ENCODE results near the gene USP6NL. TPM values are rescaled to one million over a fixed set of nuclear protein-coding genes. Genes with fewer than 3 reads are reported as not detected.
"Not testable (repeated sequence)": the region's sequence is repeated elsewhere in the genome, so short reads cannot be mapped to it uniquely, and the experiment has no call there.

Gene USP6NL
- 35.1 TPM for total RNA-seq

- DNase-seq (ENCODE audit: low spot score in 2 of 2) = peak; percentile 89 to 93
- FAIRE-seq = no peak
These were observed at the start of gene USP6NL for GRCh38 chr10:11611248-11612020. Gene USP6NL (minus strand): TSS chr10:11611650. CDS start chr10:11597634, 14,016 bp downstream.

- DNase-seq (ENCODE audit: low spot score in 2 of 2) = no peak
- FAIRE-seq = no peak
These were observed 47.4 kb upstream of the USP6NL start for GRCh38 chr10:11658801-11659368.

GRCh38 chr10:11655836-11656235, 44.4 kb upstream of the USP6NL start:
- no peak for FAIRE-seq

GRCh38 chr10:11654659-11655058, 43.2 kb upstream of the USP6NL start:
- FAIRE-seq (no peak), DNase-seq (ENCODE audit: low spot score in 2 of 2) (no peak)

More at GRCh38 chr10:11655836-11656235, 44.4 kb upstream of the USP6NL start:
- DNase-seq (ENCODE audit: low spot score in 2 of 2) = no peak

- no peak for DNase-seq (ENCODE audit: low spot score in 2 of 2)
- FAIRE-seq = no peak
These were observed 42.5 kb upstream of the USP6NL start for GRCh38 chr10:11653758-11654471.

- no peak for FAIRE-seq
- no peak for DNase-seq (ENCODE audit: low spot score in 2 of 2)
These were observed 36.2 kb upstream of the USP6NL start for GRCh38 chr10:11647676-11648075.

- no peak for DNase-seq (ENCODE audit: low spot score in 2 of 2)
- no peak for FAIRE-seq
These were observed 35.0 kb upstream of the USP6NL start for GRCh38 chr10:11646450-11646849.

GRCh38 chr10:11643039-11643438, 31.6 kb upstream of the USP6NL start:
- DNase-seq (ENCODE audit: low spot score in 2 of 2) (no peak), FAIRE-seq (no peak)

- FAIRE-seq (no peak), DNase-seq (ENCODE audit: low spot score in 2 of 2) (no peak)
These were observed 31.1 kb upstream of the USP6NL start for GRCh38 chr10:11642566-11642965.

GRCh38 chr10:11639849-11640764, 28.7 kb upstream of the USP6NL start:
- FAIRE-seq (no peak), DNase-seq (ENCODE audit: low spot score in 2 of 2) (no peak)

- FAIRE-seq = no peak
These were observed 27.9 kb upstream of the USP6NL start for GRCh38 chr10:11639362-11639761.

GRCh38 chr10:11638055-11638698, 26.7 kb upstream of the USP6NL start:
- no peak for FAIRE-seq
- DNase-seq (ENCODE audit: low spot score in 2 of 2) = no peak

More at GRCh38 chr10:11639362-11639761, 27.9 kb upstream of the USP6NL start:
- no peak for DNase-seq (ENCODE audit: low spot score in 2 of 2)

- FAIRE-seq (no peak), DNase-seq (ENCODE audit: low spot score in 2 of 2) (no peak)
These were observed 25.4 kb upstream of the USP6NL start for GRCh38 chr10:11636697-11637303.

- DNase-seq (ENCODE audit: low spot score in 2 of 2) (no peak), FAIRE-seq (no peak)
These were observed 20.6 kb upstream of the USP6NL start for GRCh38 chr10:11631890-11632587.

GRCh38 chr10:11631291-11631690, 19.8 kb upstream of the USP6NL start:
- DNase-seq (ENCODE audit: low spot score in 2 of 2) (no peak), FAIRE-seq (no peak)

GRCh38 chr10:11629731-11630130, 18.3 kb upstream of the USP6NL start:
- no peak for FAIRE-seq

GRCh38 chr10:11627941-11628340, 16.5 kb upstream of the USP6NL start:
- not testable (repeated sequence) for DNase-seq (ENCODE audit: low spot score in 2 of 2); FAIRE-seq

More at GRCh38 chr10:11629731-11630130, 18.3 kb upstream of the USP6NL start:
- no peak for DNase-seq (ENCODE audit: low spot score in 2 of 2)

GRCh38 chr10:11626071-11626470, 14.6 kb upstream of the USP6NL start:
- FAIRE-seq = no peak

More at GRCh38 chr10:11626071-11626470, 14.6 kb upstream of the USP6NL start:
- no peak for DNase-seq (ENCODE audit: low spot score in 2 of 2)

Measured in frontal cortex (tissue), 4 donors.